GM19372 (cell line): ENCODE results near the gene VIL1.

Experiments
- ATAC-seq: cut with Tn5 transposase; IDR thresholded peaks from one replicate; pipeline ENCODE4 v1.9.1; 2021; ENCODE audit warnings: mild to moderate bottlenecking, low read depth, moderate library complexity; ENCODE audit not compliant: unreplicated experiment

VIL1 gene

GRCh38 chr2:218418717-218419458 lies at the start of gene VIL1:
TSS of gene VIL1 (plus strand) at chr2:218419123. CDS start at chr2:218423779, 4,656 bp downstream.
- no peak for ATAC-seq

GRCh38 chr2:218369330-218369729 lies 49.6 kb upstream of the VIL1 start:
- no peak for ATAC-seq

- no peak for ATAC-seq
These were observed 48.4 kb upstream of the VIL1 start for GRCh38 chr2:218370410-218371063.

- no peak for ATAC-seq
These were observed 47.0 kb upstream of the VIL1 start for GRCh38 chr2:218371983-218372350.

GRCh38 chr2:218374795-218375194 lies 44.1 kb upstream of the VIL1 start:
- no peak for ATAC-seq

- ATAC-seq: no peak
These were observed 43.7 kb upstream of the VIL1 start for GRCh38 chr2:218375212-218375611.

GRCh38 chr2:218378053-218378452 lies 40.9 kb upstream of the VIL1 start:
- ATAC-seq: no peak

- no peak for ATAC-seq
These were observed 37.0 kb upstream of the VIL1 start, which contains the start of gene SLC11A1 for GRCh38 chr2:218381916-218382366. TSS of gene SLC11A1 (plus strand) at chr2:218382273. CDS start at chr2:218382369, 96 bp downstream.

GRCh38 chr2:218382785-218383184 lies 36.1 kb upstream of the VIL1 start:
- no peak for ATAC-seq

GRCh38 chr2:218383892-218384519 lies 34.9 kb upstream of the VIL1 start:
- no peak for ATAC-seq

- ATAC-seq: no peak
These were observed 33.9 kb upstream of the VIL1 start for GRCh38 chr2:218384975-218385374.

GRCh38 chr2:218386505-218387368 lies 32.2 kb upstream of the VIL1 start:
- ATAC-seq: no peak

- ATAC-seq: no peak
These were observed 31.3 kb upstream of the VIL1 start for GRCh38 chr2:218387369-218388194.

- no peak for ATAC-seq
These were observed 29.4 kb upstream of the VIL1 start for GRCh38 chr2:218389333-218390150.

- ATAC-seq: no peak
These were observed 27.7 kb upstream of the VIL1 start for GRCh38 chr2:218391202-218391601.

GRCh38 chr2:218392459-218392858 lies 26.5 kb upstream of the VIL1 start:
- no peak for ATAC-seq

GRCh38 chr2:218392891-218393462 lies 25.9 kb upstream of the VIL1 start:
- ATAC-seq: no peak

GRCh38 chr2:218393750-218394290 lies 25.1 kb upstream of the VIL1 start:
- no peak for ATAC-seq
